Gastrocnemius medialis (tissue), 4 donors: Measurements from ENCODE around the gene LDLRAD1.

Source experiments
- CTCF ChIP-seq, 5 experiments: fragments of 450-650 bp in 3 of 5; fragments of 200-600 bp in 2 of 5; sonication (generic) in 2 of 5; IDR thresholded peaks in 4 of 5; conservative IDR thresholded peaks in 1 of 5; 1 replicate in 4 of 5; 2 replicates in 1 of 5; pipeline ENCODE4 v1.5.1; 2016 to 2019; ENCODE audit warnings: antibody characterized with exemption in 5 of 5, mild to moderate bottlenecking in 3 of 5, moderate library complexity in 3 of 5
- POLR2A ChIP-seq, 2 donors: fragments of 450-650 bp; IDR thresholded peaks; one replicate each; pipeline ENCODE4 v1.6.1; 2017; ENCODE audit warnings: antibody characterized with exemption in 2 of 2, mild to moderate bottlenecking in 2 of 2, moderate library complexity in 2 of 2

GRCh38 chr1:53992085-53992874, 25.7 kb downstream of the LDLRAD1 start:
- TF ChIP-seq CTCF (IDR thresholded peaks at IDR 0.05 in 4 of 5, conservative IDR thresholded peaks at IDR 0.05 in 1 of 5) = no peak
- no peak for TF ChIP-seq POLR2A (IDR thresholded peaks at IDR 0.05)
